DOHH2 (cell line): ENCODE data around the gene PCDH15.

Source experiments
- H3F3A ChIP-seq: fragments of 200-600 bp; sonication (generic), shearing (Covaris generic); 2 replicates; pipeline ENCODE4 v1.6.0; 2016; ENCODE audit warnings: antibody characterized with exemption, mild to moderate bottlenecking; ENCODE audit not compliant: control insufficient read depth, insufficient read depth
- H3K27ac ChIP-seq: fragments of 200-600 bp; sonication (generic); 2 replicates; pipeline ENCODE4 v1.5.1; 2014; ENCODE audit warnings: low read depth, mild to moderate bottlenecking, low read length, moderate library complexity
- H3K27me3 ChIP-seq: fragments of 200-600 bp; sonication (generic); 2 replicates; pipeline ENCODE4 v1.6.1; 2014; ENCODE audit warnings: mild to moderate bottlenecking, low read length, mixed read lengths; ENCODE audit not compliant: control insufficient read depth
- H3K36me3 ChIP-seq: fragments of 200-600 bp; sonication (generic); 2 replicates; pipeline ENCODE4 v1.6.1; 2014; ENCODE audit warnings: mild to moderate bottlenecking, low read length, moderate library complexity, mixed read lengths; ENCODE audit not compliant: control insufficient read depth
- H3K4me1 ChIP-seq: fragments of 200-600 bp; sonication (generic); 2 replicates; pipeline ENCODE4 v1.6.1; 2014; ENCODE audit warnings: mild to moderate bottlenecking, low read length, mixed read lengths; ENCODE audit not compliant: control insufficient read depth
- H3K4me2 ChIP-seq: fragments of 200-600 bp; sonication (generic); 2 replicates; pipeline ENCODE4 v1.6.0; 2014; ENCODE audit warnings: mild to moderate bottlenecking, low read length, moderate library complexity
- H3K4me3 ChIP-seq: fragments of 200-600 bp; sonication (generic); 2 replicates; pipeline ENCODE4 v1.5.1; 2014; ENCODE audit warnings: mild to moderate bottlenecking, low read length, mixed read lengths
- H3K79me2 ChIP-seq: fragments of 200-600 bp; sonication (generic); 2 replicates; pipeline ENCODE4 v1.6.1; 2014; ENCODE audit warnings: mild to moderate bottlenecking, low read length, mixed read lengths; ENCODE audit not compliant: control insufficient read depth
- H3K9me2 ChIP-seq: fragments of 200-600 bp; sonication (generic); replicated peaks from 2 replicates; pipeline ENCODE4 v1.6.1; 2014; ENCODE audit warnings: mild to moderate bottlenecking, low read length, mixed read lengths; ENCODE audit not compliant: control insufficient read depth
- H3K9me3 ChIP-seq: fragments of 200-600 bp; sonication (generic); 2 replicates; pipeline ENCODE4 v1.6.1; 2014; ENCODE audit warnings: antibody characterized with exemption, low read length, mixed read lengths; ENCODE audit not compliant: control insufficient read depth, insufficient read depth
- H4K20me1 ChIP-seq: fragments of 200-600 bp; sonication (generic); 2 replicates; pipeline ENCODE4 v1.6.0; 2014; ENCODE audit warnings: low read depth, mild to moderate bottlenecking, antibody characterized with exemption, low read length, moderate library complexity; ENCODE audit not compliant: control insufficient read depth, insufficient read depth
- EZH2phosphoT487 ChIP-seq: fragments of 200-600 bp; sonication (generic); IDR thresholded peaks from 2 replicates; pipeline ENCODE4 v1.6.1; 2017; ENCODE audit warnings: borderline replicate concordance, mild to moderate bottlenecking, antibody characterized with exemption, low read length, moderate library complexity, mixed read lengths
- TF ChIP-seq, protein P1 (sequence below): fragments of 200-600 bp; sonication (generic); IDR thresholded peaks from one replicate; pipeline ENCODE4 v1.5.1; 2014; ENCODE audit warnings: antibody characterized with exemption, mild to moderate bottlenecking, low read depth, low read length; ENCODE audit not compliant: poor library complexity, severe bottlenecking

Gene PCDH15

DNA sequence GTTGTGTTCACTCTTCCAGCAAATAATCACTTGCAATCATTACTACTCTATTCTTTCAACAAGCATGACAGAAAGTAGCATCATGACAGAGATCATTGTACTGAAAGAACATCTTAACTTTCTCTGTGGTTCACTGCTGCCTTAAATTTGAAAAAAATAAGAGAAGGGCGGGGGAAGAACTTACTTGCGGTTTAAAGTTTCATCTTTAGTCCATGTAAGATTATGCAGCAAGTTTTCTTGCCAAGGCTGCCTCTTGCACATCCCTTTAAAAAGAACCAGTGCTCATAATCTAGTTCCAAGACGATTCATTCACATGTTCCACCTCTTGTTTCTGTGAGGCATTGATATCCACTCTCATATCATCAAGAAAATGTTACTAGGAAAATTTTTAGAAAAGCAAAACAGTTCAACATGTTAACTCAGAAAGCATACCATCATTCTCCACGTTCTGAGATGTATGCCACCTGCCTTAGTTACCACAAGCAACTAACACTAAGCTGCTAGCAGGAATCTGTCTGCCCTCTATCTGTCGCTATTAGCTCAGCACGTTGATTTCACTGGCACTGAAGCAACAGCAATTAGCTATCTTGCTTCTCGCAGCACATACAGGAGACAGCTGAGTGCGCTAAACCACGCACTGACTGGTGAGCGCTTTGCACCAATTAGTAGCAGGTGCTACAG is at the start of gene PCDH15:
Gene PCDH15, minus strand, starts transcription at position 491 of the 681 bp plus-strand sequence. CDS start 136,969 bp downstream, outside the sequence.
- no peaks in the 10 kb centered on the region for H3K79me2 ChIP-seq
- no peak within 1 kb of the TSS for H3K4me2 ChIP-seq
- no peak within 1 kb of the TSS for H3K27ac ChIP-seq

DNA sequence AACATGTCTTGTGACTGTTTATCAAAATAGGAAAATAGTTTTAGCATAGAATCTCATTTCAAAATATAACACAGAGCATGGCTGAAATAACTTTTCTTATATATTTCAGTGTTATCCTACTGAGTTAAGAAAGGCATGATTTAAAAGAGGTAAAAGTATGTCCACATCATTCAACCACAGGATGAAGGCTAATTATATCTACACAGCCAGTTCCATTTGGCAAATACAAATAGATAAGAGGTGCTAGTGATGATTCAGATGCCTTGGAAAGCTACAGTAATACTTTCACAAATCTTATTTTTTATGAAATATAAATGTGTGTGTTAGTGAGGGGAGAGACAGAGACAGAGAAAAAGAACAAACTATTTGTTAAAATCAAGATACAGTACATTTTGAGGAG is 42.9 kb upstream of the PCDH15 start:
- TF ChIP-seq, protein P1, sequence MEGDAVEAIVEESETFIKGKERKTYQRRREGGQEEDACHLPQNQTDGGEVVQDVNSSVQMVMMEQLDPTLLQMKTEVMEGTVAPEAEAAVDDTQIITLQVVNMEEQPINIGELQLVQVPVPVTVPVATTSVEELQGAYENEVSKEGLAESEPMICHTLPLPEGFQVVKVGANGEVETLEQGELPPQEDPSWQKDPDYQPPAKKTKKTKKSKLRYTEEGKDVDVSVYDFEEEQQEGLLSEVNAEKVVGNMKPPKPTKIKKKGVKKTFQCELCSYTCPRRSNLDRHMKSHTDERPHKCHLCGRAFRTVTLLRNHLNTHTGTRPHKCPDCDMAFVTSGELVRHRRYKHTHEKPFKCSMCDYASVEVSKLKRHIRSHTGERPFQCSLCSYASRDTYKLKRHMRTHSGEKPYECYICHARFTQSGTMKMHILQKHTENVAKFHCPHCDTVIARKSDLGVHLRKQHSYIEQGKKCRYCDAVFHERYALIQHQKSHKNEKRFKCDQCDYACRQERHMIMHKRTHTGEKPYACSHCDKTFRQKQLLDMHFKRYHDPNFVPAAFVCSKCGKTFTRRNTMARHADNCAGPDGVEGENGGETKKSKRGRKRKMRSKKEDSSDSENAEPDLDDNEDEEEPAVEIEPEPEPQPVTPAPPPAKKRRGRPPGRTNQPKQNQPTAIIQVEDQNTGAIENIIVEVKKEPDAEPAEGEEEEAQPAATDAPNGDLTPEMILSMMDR: no peak
- no peak overlapping the region for H3K4me2 ChIP-seq
- no peak overlapping the region for H3K27ac ChIP-seq
- no peaks in the 10 kb centered on the region for H3K4me1 ChIP-seq
- no peaks in the 10 kb centered on the region for H4K20me1 ChIP-seq
- H3K79me2 ChIP-seq: no peaks in the 10 kb centered on the region
- H3K9me3 ChIP-seq: no peaks in the 10 kb centered on the region
- no peaks in the 10 kb centered on the region for H3K27me3 ChIP-seq
- H3K9me2 ChIP-seq: no peaks in the 10 kb centered on the region
- no peaks in the 10 kb centered on the region for H3K36me3 ChIP-seq
- no peaks in the 10 kb centered on the region for H3F3A ChIP-seq
- no peak overlapping the region for H3K4me3 ChIP-seq

More for the DNA sequence above, at the start of gene PCDH15:
- no peaks in the 10 kb centered on the region for H3F3A ChIP-seq
- TF ChIP-seq, protein P1: no peak
- TF ChIP-seq EZH2phosphoT487: no peak
- no peaks in the 10 kb centered on the region for H3K36me3 ChIP-seq
- H3K4me3 ChIP-seq: no peak within 1 kb of the TSS
- no peaks in the 10 kb centered on the region for H3K4me1 ChIP-seq
- no peaks in the 10 kb centered on the region for H3K9me3 ChIP-seq
- no peaks in the 10 kb centered on the region for H4K20me1 ChIP-seq
- no peaks in the 10 kb centered on the region for H3K27me3 ChIP-seq
- H3K9me2 ChIP-seq: no peaks in the 10 kb centered on the region

DNA sequence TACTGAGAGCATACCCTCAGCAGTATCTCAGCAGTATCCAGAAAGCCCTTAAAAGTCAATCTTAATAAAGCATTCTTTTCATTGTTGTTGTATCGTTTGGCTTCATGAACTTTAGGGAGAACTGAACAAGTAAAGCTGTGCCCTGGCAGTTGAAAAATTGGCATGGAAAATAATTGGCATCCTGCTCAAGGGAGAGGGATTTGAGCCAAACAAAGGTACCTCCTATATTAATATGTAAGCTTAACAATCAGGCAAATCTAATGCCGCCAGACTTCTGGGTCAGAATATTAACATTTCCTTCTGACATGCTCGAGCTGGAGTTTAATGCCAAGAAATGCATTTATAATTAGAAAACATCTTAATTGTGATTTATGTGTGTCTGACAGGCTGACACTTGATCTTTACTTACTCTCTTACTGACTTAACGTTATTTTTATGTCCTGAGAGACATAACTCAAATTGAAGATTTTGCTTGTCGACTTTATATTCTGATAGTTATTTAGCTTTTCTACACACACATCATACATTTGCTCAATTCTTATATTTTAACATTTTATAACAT is 42.1 kb upstream of the PCDH15 start:
- Histone ChIP-seq H3K27ac (no peak overlapping the region), H3K36me3 (no peaks in the 10 kb centered on the region), H3K79me2 (no peaks in the 10 kb centered on the region), H3F3A (no peaks in the 10 kb centered on the region), H3K4me3 (no peak overlapping the region), H3K4me1 (no peaks in the 10 kb centered on the region), H3K9me3 (no peaks in the 10 kb centered on the region), H4K20me1 (no peaks in the 10 kb centered on the region), H3K9me2 (no peaks in the 10 kb centered on the region), H3K4me2 (no peak overlapping the region), H3K27me3 (no peaks in the 10 kb centered on the region)
- no peak for TF ChIP-seq EZH2phosphoT487
- TF ChIP-seq, protein P1: no peak
